DOHH2 (cell line): Measurements from ENCODE around the gene IL19.
A peak's percentile ranks its signal among the peaks of the same experiment; 100 is the strongest.

ENCODE experiments used
- H3F3A ChIP-seq: fragments of 200-600 bp; sonication (generic), shearing (Covaris generic); 2 replicates; pipeline ENCODE4 v1.6.0; 2016; ENCODE audit warnings: antibody characterized with exemption, mild to moderate bottlenecking; ENCODE audit not compliant: control insufficient read depth, insufficient read depth
- H3K27ac ChIP-seq: fragments of 200-600 bp; sonication (generic); 2 replicates; pipeline ENCODE4 v1.5.1; 2014; ENCODE audit warnings: low read depth, mild to moderate bottlenecking, low read length, moderate library complexity
- H3K27me3 ChIP-seq: fragments of 200-600 bp; sonication (generic); 2 replicates; pipeline ENCODE4 v1.6.1; 2014; ENCODE audit warnings: mild to moderate bottlenecking, low read length, mixed read lengths; ENCODE audit not compliant: control insufficient read depth
- H3K36me3 ChIP-seq: fragments of 200-600 bp; sonication (generic); 2 replicates; pipeline ENCODE4 v1.6.1; 2014; ENCODE audit warnings: mild to moderate bottlenecking, low read length, moderate library complexity, mixed read lengths; ENCODE audit not compliant: control insufficient read depth
- H3K4me1 ChIP-seq: fragments of 200-600 bp; sonication (generic); 2 replicates; pipeline ENCODE4 v1.6.1; 2014; ENCODE audit warnings: mild to moderate bottlenecking, low read length, mixed read lengths; ENCODE audit not compliant: control insufficient read depth
- H3K4me2 ChIP-seq: fragments of 200-600 bp; sonication (generic); 2 replicates; pipeline ENCODE4 v1.6.0; 2014; ENCODE audit warnings: mild to moderate bottlenecking, low read length, moderate library complexity
- H3K4me3 ChIP-seq: fragments of 200-600 bp; sonication (generic); 2 replicates; pipeline ENCODE4 v1.5.1; 2014; ENCODE audit warnings: mild to moderate bottlenecking, low read length, mixed read lengths
- H3K79me2 ChIP-seq: fragments of 200-600 bp; sonication (generic); 2 replicates; pipeline ENCODE4 v1.6.1; 2014; ENCODE audit warnings: mild to moderate bottlenecking, low read length, mixed read lengths; ENCODE audit not compliant: control insufficient read depth
- H3K9me2 ChIP-seq: fragments of 200-600 bp; sonication (generic); replicated peaks from 2 replicates; pipeline ENCODE4 v1.6.1; 2014; ENCODE audit warnings: mild to moderate bottlenecking, low read length, mixed read lengths; ENCODE audit not compliant: control insufficient read depth
- H3K9me3 ChIP-seq: fragments of 200-600 bp; sonication (generic); 2 replicates; pipeline ENCODE4 v1.6.1; 2014; ENCODE audit warnings: antibody characterized with exemption, low read length, mixed read lengths; ENCODE audit not compliant: control insufficient read depth, insufficient read depth
- H4K20me1 ChIP-seq: fragments of 200-600 bp; sonication (generic); 2 replicates; pipeline ENCODE4 v1.6.0; 2014; ENCODE audit warnings: low read depth, mild to moderate bottlenecking, antibody characterized with exemption, low read length, moderate library complexity; ENCODE audit not compliant: control insufficient read depth, insufficient read depth
- EZH2phosphoT487 ChIP-seq: fragments of 200-600 bp; sonication (generic); IDR thresholded peaks from 2 replicates; pipeline ENCODE4 v1.6.1; 2017; ENCODE audit warnings: borderline replicate concordance, mild to moderate bottlenecking, antibody characterized with exemption, low read length, moderate library complexity, mixed read lengths
- TF ChIP-seq, protein P1 (sequence below): fragments of 200-600 bp; sonication (generic); IDR thresholded peaks from one replicate; pipeline ENCODE4 v1.5.1; 2014; ENCODE audit warnings: antibody characterized with exemption, mild to moderate bottlenecking, low read depth, low read length; ENCODE audit not compliant: poor library complexity, severe bottlenecking

The IL19 gene

DNA sequence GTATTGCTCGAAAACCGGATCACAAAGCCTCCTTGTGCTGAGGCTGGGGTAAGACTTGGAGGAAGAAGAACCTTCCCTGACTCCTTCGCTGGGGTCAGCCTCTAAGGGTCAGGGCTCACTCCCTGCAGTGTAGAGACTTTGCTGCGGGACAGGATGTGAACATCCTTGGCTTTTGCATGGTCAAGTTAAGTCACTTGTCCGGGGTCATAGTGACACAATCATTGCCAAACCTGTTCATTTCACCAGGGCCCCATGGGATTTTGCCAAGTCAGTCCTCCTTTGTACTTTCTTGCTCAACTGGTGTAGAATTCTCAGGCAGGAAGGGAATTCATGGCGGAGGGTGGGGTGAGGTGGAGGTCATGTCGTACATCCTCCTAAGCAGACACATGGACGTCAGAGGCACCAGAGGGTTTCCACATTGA, 26.4 kb downstream of the IL19 start:
- H3K4me1 ChIP-seq: no peaks in the 10 kb centered on the region
- H3K9me2 ChIP-seq: no peaks in the 10 kb centered on the region
- no peaks in the 10 kb centered on the region for H3K79me2 ChIP-seq
- no peaks in the 10 kb centered on the region for H3F3A ChIP-seq
- H3K4me2 ChIP-seq: no peak overlapping the region
- H3K36me3 ChIP-seq: no peaks in the 10 kb centered on the region
- no peak overlapping the region for H3K27ac ChIP-seq
- no peaks in the 10 kb centered on the region for H4K20me1 ChIP-seq
- TF ChIP-seq, protein P1, sequence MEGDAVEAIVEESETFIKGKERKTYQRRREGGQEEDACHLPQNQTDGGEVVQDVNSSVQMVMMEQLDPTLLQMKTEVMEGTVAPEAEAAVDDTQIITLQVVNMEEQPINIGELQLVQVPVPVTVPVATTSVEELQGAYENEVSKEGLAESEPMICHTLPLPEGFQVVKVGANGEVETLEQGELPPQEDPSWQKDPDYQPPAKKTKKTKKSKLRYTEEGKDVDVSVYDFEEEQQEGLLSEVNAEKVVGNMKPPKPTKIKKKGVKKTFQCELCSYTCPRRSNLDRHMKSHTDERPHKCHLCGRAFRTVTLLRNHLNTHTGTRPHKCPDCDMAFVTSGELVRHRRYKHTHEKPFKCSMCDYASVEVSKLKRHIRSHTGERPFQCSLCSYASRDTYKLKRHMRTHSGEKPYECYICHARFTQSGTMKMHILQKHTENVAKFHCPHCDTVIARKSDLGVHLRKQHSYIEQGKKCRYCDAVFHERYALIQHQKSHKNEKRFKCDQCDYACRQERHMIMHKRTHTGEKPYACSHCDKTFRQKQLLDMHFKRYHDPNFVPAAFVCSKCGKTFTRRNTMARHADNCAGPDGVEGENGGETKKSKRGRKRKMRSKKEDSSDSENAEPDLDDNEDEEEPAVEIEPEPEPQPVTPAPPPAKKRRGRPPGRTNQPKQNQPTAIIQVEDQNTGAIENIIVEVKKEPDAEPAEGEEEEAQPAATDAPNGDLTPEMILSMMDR: no peak
- TF ChIP-seq EZH2phosphoT487: no peak
- H3K9me3 ChIP-seq: no peaks in the 10 kb centered on the region
- no peak overlapping the region for H3K4me3 ChIP-seq
- H3K27me3 ChIP-seq: peaks cover 61% of the 10 kb centered on the region

DNA sequence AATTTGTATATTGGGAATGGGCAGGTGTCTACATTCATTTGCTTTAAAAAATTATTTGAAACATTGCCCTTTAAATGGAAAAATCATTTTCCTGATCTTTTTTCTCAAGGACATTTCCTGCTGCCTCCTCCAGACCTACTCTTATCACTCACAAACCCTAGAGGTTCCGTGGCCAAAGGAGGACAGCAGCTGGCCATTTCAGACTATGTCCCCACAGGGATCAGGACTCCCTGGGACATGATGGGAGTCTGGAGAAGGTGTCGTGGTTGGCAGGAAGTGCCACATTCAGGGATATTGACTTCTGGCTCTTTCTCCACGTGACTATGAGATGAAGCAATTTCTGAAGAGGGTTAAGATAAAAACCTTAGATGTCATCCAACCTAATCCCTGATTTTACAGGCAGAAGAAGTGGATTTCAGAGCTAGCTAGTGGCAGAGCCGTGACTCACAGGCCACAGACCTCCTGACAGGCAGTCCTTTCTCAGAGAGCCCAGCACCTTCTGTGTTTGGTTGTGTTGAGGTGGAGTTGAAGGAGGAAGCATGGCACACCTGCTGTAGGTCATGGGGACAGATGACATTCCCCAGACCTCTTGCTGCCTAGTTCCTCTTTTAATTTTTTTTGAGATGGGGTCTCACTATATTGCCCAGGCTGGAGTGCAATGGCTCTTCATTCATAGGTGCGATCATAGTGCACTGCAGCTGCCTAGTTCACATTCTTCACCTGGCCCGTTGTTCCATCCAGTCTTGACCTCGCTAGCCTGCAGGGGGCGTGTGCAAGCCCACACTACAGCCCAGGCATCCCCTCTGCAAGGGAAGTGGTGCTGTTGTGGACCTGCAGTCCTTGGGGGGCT, 27.2 kb downstream of the IL19 start:
- H3K4me1 ChIP-seq: no peaks in the 10 kb centered on the region
- H3K4me3 ChIP-seq: no peak overlapping the region
- no peaks in the 10 kb centered on the region for H3K9me2 ChIP-seq
- no peaks in the 10 kb centered on the region for H3F3A ChIP-seq
- H3K4me2 ChIP-seq: no peak overlapping the region
- no peaks in the 10 kb centered on the region for H4K20me1 ChIP-seq
- H3K36me3 ChIP-seq: no peaks in the 10 kb centered on the region
- no peak overlapping the region for H3K27ac ChIP-seq
- H3K79me2 ChIP-seq: no peaks in the 10 kb centered on the region
- TF ChIP-seq EZH2phosphoT487: no peak
- TF ChIP-seq, protein P1: peak; percentile 88
- no peaks in the 10 kb centered on the region for H3K9me3 ChIP-seq
- peaks cover 57% of the 10 kb centered on the region for H3K27me3 ChIP-seq

DNA sequence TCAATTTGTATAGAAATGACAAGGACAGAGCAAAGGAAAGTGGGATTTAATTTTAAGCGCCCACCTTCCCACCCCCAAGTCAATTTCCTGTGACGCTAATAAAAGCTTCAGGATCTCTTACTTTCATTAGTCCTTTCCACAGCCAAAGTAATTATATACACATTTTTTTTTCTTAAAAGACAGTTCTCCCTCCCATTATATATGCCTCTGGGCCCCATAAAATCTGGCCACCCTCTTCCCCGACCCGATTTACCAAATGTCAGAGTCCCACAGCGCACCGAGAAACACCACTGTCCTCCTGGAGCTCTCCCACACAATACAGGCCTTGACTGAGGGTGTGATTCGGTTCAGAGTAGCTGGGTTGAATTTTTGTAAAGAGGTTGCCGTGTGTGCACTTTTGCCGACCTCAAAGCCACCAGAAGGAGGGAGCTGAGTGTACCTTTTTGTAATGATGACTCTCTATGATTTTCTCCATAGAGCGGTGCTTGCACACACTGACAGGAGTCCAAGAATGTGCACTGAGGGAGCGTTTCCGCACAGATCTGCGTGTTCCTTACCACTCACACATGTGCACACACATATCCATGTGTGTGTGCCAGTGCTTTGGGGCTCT, 27.9 kb downstream of the IL19 start:
- TF ChIP-seq, protein P1: no peak
- TF ChIP-seq EZH2phosphoT487: no peak
- Histone ChIP-seq H3K27me3 (peaks cover 55% of the 10 kb centered on the region), H3K9me3 (no peaks in the 10 kb centered on the region), H3K27ac (no peak overlapping the region), H3K4me1 (peaks cover 5% of the 10 kb centered on the region), H4K20me1 (no peaks in the 10 kb centered on the region), H3K4me3 (no peak overlapping the region), H3K36me3 (no peaks in the 10 kb centered on the region), H3K4me2 (no peak overlapping the region), H3K9me2 (no peaks in the 10 kb centered on the region), H3F3A (no peaks in the 10 kb centered on the region), H3K79me2 (no peaks in the 10 kb centered on the region)
